MM.1S (cell line): Measurements from ENCODE around the gene MS4A12.

Source experiments
- CTCF ChIP-seq: fragments of 300-600 bp; sonication (generic); IDR thresholded peaks from 2 replicates; pipeline ENCODE4 v1.5.1; 2016; ENCODE audit warnings: antibody characterized with exemption, low read length, mixed read lengths
- EZH2 ChIP-seq: fragments of 300-600 bp; sonication (generic); optimal IDR thresholded peaks from 2 replicates; pipeline ENCODE3; 2017; ENCODE audit warnings: low read depth, mild to moderate bottlenecking, antibody characterized with exemption, low read length, mixed read lengths
- EZH2phosphoT487 ChIP-seq: fragments of 300-600 bp; sonication (generic); IDR thresholded peaks from 2 replicates; pipeline ENCODE4 v1.6.1; 2018; ENCODE audit warnings: antibody characterized with exemption, low read length

- TF ChIP-seq EZH2phosphoT487: no peak
- TF ChIP-seq CTCF: no peak
- TF ChIP-seq EZH2: no peak
Observed at GRCh38 chr11:60492488-60493009, at the start of gene MS4A12.
